GM20431 (cell line): ENCODE results near the gene HIF1A.
"Not testable (repeated sequence)": the region's sequence is repeated elsewhere in the genome, so short reads cannot be mapped to it uniquely, and the experiment has no call there.

ENCODE experiments used
- in situ Hi-C: fragments of 300-500 bp; cut with MseI, MboI; formaldehyde crosslinking; loops from one replicate; pipeline ENCODE4 v1.15.0; 2020; ENCODE audit warnings: low sequenced_read_pairs; ENCODE audit not compliant: unreplicated experiment

HIF1A gene

GRCh38 chr14:61705017-61705416, 9.7 kb downstream of the HIF1A start:
- in situ Hi-C loops, result no loop called here

GRCh38 chr14:61706096-61706690, 10.9 kb downstream of the HIF1A start:
- in situ Hi-C loops, result no loop called here

GRCh38 chr14:61707774-61708173, 12.5 kb downstream of the HIF1A start:
- in situ Hi-C loops, result not testable (repeated sequence)

- in situ Hi-C loops, result not testable (repeated sequence)
Observed at GRCh38 chr14:61708693-61709092, 13.4 kb downstream of the HIF1A start.

GRCh38 chr14:61710853-61711817, 15.8 kb downstream of the HIF1A start:
- in situ Hi-C loops, result no loop called here

- in situ Hi-C loops, result no loop called here
Observed at GRCh38 chr14:61712137-61712536, 16.8 kb downstream of the HIF1A start.

GRCh38 chr14:61713724-61714437, 18.6 kb downstream of the HIF1A start:
- in situ Hi-C loops, result no loop called here

GRCh38 chr14:61716956-61717355, 21.6 kb downstream of the HIF1A start:
- in situ Hi-C loops, result no loop called here

- in situ Hi-C loops, result no loop called here
Observed at GRCh38 chr14:61718039-61718438, 22.7 kb downstream of the HIF1A start.

GRCh38 chr14:61719344-61720293, 24.3 kb downstream of the HIF1A start:
- in situ Hi-C loops, result no loop called here

- in situ Hi-C loops, result no loop called here
Observed at GRCh38 chr14:61720294-61720661, 25.0 kb downstream of the HIF1A start.

- in situ Hi-C loops, result no loop called here
Observed at GRCh38 chr14:61720741-61721140, 25.4 kb downstream of the HIF1A start.

GRCh38 chr14:61724133-61724532, 28.8 kb downstream of the HIF1A start:
- in situ Hi-C loops, result no loop called here

- in situ Hi-C loops, result no loop called here
Observed at GRCh38 chr14:61726778-61727658, 31.7 kb downstream of the HIF1A start.

GRCh38 chr14:61730756-61731373, 35.6 kb downstream of the HIF1A start:
- in situ Hi-C loops, result no loop called here

- in situ Hi-C loops, result no loop called here
Observed at GRCh38 chr14:61733972-61734371, 38.7 kb downstream of the HIF1A start.

- in situ Hi-C loops, result no loop called here
Observed at GRCh38 chr14:61736751-61737150, 41.4 kb downstream of the HIF1A start.

GRCh38 chr14:61737915-61738314, 42.6 kb downstream of the HIF1A start:
- in situ Hi-C loops, result no loop called here
